OCI-LY3 (cell line): Measurements from ENCODE around the gene NGF.
"Not testable (repeated sequence)": the region's sequence is repeated elsewhere in the genome, so short reads cannot be mapped to it uniquely, and the experiment has no call there.

Experiments used
- H2AFZ ChIP-seq: fragments of 200-600, 300-600 bp; shearing (Covaris generic); 2 replicates; pipeline ENCODE4 v1.6.0; 2014; ENCODE audit warnings: antibody characterized with exemption, low read depth, low read length
- H3K27ac ChIP-seq: fragments of 200-600, 300-600 bp; sonication (generic); 2 replicates; pipeline ENCODE4 v1.5.1; 2014; ENCODE audit warnings: mild to moderate bottlenecking, low read length, moderate library complexity, mixed read lengths
- H3K27me3 ChIP-seq: fragments of 200-600, 300-600 bp; sonication (generic); 2 replicates; pipeline ENCODE4 v1.6.1; 2014; ENCODE audit warnings: low read depth, low read length, mixed read lengths
- H3K36me3 ChIP-seq: fragments of 200-600, 300-600 bp; sonication (generic); replicated peaks from 2 replicates; pipeline ENCODE3; 2014; ENCODE audit warnings: low read depth, low read length, mixed read lengths
- H3K4me1 ChIP-seq: fragments of 300-600, 200-600 bp; sonication (generic); 2 replicates; pipeline ENCODE4 v1.6.1; 2014; ENCODE audit warnings: low read length, mixed read lengths
- H3K4me2 ChIP-seq: fragments of 200-600, 300-600 bp; sonication (generic); 2 replicates; pipeline ENCODE4 v1.6.1; 2014; ENCODE audit warnings: low read length, mixed read lengths
- H3K4me3 ChIP-seq: fragments of 300-600, 200-600 bp; sonication (generic); 2 replicates; pipeline ENCODE4 v1.5.1; 2014; ENCODE audit warnings: antibody characterized with exemption, mild to moderate bottlenecking, low read length, moderate library complexity
- H3K79me2 ChIP-seq: fragments of 300-600, 200-600 bp; shearing (Covaris generic); 2 replicates; pipeline ENCODE4 v1.6.1; 2014; ENCODE audit warnings: mild to moderate bottlenecking, low read length, mixed read lengths
- H3K9ac ChIP-seq: fragments of 300-600, 200-600 bp; shearing (Covaris generic); 2 replicates; pipeline ENCODE4 v1.6.0; 2014; ENCODE audit warnings: mild to moderate bottlenecking, low read length, moderate library complexity
- H3K9me3 ChIP-seq: fragments of 200-600, 300-600 bp; shearing (Covaris generic); 2 replicates; pipeline ENCODE4 v1.6.1; 2014; ENCODE audit warnings: low read length, mixed read lengths; ENCODE audit not compliant: insufficient read depth
- H4K20me1 ChIP-seq: fragments of 200-600, 300-600 bp; sonication (generic); 2 replicates; pipeline ENCODE4 v1.6.1; 2016; ENCODE audit warnings: low read length, mixed read lengths; ENCODE audit not compliant: insufficient read depth
- CTCF ChIP-seq: fragments of 200-600, 300-600 bp; sonication (generic); IDR thresholded peaks from 2 replicates; pipeline ENCODE4 v1.5.1; 2014; ENCODE audit warnings: antibody characterized with exemption, low read length, low read depth
- EZH2phosphoT487 ChIP-seq: fragments of 200-600 bp; shearing (Covaris generic); IDR thresholded peaks from 2 replicates; pipeline ENCODE4 v1.6.1; 2018; ENCODE audit warnings: antibody characterized with exemption, mixed run types, low read depth

The NGF gene

GRCh38 chr1:115337633-115338456 lies at the start of gene NGF:
Gene NGF, minus strand, starts transcription at chr1:115338249. Its CDS starts 51,454 bp downstream, at chr1:115286795.
- H3K27me3 ChIP-seq: 0 out of 2 replicates have a peak, but pooled peaks cover 6% of the 10 kb centered on the region
- H3K9me3 ChIP-seq: no peaks in the 10 kb centered on the region
- no peaks in the 10 kb centered on the region for H3K79me2 ChIP-seq
- no peak within 1 kb of the TSS for H3K4me3 ChIP-seq
- H4K20me1 ChIP-seq: no peaks in the 10 kb centered on the region
- H3K9ac ChIP-seq: no peak within 1 kb of the TSS
- H3K4me1 ChIP-seq: peaks cover 3% of the 10 kb centered on the region; the same call in 1 of the 2 replicates
- no peak within 1 kb of the TSS for H3K27ac ChIP-seq
- no peak for TF ChIP-seq EZH2phosphoT487
- no peak for TF ChIP-seq CTCF
- H3K36me3 ChIP-seq: no peaks in the 10 kb centered on the region
- no peak within 1 kb of the TSS for H2AFZ ChIP-seq
- H3K4me2 ChIP-seq: no peak within 1 kb of the TSS

- not testable (repeated sequence) for H3K9ac ChIP-seq, H3K4me2 ChIP-seq, H3K4me3 ChIP-seq, H3K9me3 ChIP-seq, H3K27ac ChIP-seq, H3K27me3 ChIP-seq, H3K36me3 ChIP-seq, H3K4me1 ChIP-seq, H2AFZ ChIP-seq, H4K20me1 ChIP-seq, H3K79me2 ChIP-seq
Observed at GRCh38 chr1:115383455-115383854, 45.4 kb upstream of the NGF start.

GRCh38 chr1:115379943-115380342 lies 41.9 kb upstream of the NGF start:
- Histone ChIP-seq H3K9me3 (no peaks in the 10 kb centered on the region), H3K36me3 (no peaks in the 10 kb centered on the region), H3K79me2 (no peaks in the 10 kb centered on the region), H3K27me3 (no peaks in the 10 kb centered on the region), H3K9ac (no peak overlapping the region), H2AFZ (no peak overlapping the region), H3K27ac (no peak overlapping the region), H4K20me1 (no peaks in the 10 kb centered on the region), H3K4me3 (no peak overlapping the region), H3K4me1 (no peaks in the 10 kb centered on the region), H3K4me2 (no peak overlapping the region)
- TF ChIP-seq EZH2phosphoT487 (no peak), CTCF (no peak)

GRCh38 chr1:115377411-115377810 lies 39.4 kb upstream of the NGF start:
- Histone ChIP-seq H4K20me1 (no peaks in the 10 kb centered on the region), H3K4me1 (no peaks in the 10 kb centered on the region), H3K27me3 (no peaks in the 10 kb centered on the region), H3K4me2 (no peak overlapping the region), H3K27ac (no peak overlapping the region), H3K4me3 (no peak overlapping the region), H3K9me3 (no peaks in the 10 kb centered on the region), H3K79me2 (no peaks in the 10 kb centered on the region), H3K9ac (no peak overlapping the region), H2AFZ (no peak overlapping the region), H3K36me3 (no peaks in the 10 kb centered on the region)
- no peak for TF ChIP-seq EZH2phosphoT487
- TF ChIP-seq CTCF: no peak
